Measurements from ENCODE around the gene PLET1.

- TF ChIP-seq, protein P1, sequence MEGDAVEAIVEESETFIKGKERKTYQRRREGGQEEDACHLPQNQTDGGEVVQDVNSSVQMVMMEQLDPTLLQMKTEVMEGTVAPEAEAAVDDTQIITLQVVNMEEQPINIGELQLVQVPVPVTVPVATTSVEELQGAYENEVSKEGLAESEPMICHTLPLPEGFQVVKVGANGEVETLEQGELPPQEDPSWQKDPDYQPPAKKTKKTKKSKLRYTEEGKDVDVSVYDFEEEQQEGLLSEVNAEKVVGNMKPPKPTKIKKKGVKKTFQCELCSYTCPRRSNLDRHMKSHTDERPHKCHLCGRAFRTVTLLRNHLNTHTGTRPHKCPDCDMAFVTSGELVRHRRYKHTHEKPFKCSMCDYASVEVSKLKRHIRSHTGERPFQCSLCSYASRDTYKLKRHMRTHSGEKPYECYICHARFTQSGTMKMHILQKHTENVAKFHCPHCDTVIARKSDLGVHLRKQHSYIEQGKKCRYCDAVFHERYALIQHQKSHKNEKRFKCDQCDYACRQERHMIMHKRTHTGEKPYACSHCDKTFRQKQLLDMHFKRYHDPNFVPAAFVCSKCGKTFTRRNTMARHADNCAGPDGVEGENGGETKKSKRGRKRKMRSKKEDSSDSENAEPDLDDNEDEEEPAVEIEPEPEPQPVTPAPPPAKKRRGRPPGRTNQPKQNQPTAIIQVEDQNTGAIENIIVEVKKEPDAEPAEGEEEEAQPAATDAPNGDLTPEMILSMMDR (IDR thresholded peaks at IDR 0.05 in 2 of 3, conservative IDR thresholded peaks at IDR 0.05 in 1 of 3; ENCODE audit: borderline replicate concordance in 1 of 3, insufficient read depth in 1 of 3, low read depth in 2 of 3, low read length in 2 of 3) = no peak
- no peak for TF ChIP-seq TCF7L2 (IDR thresholded peaks at IDR 0.05; ENCODE audit: borderline replicate concordance, extremely low read depth, insufficient read depth, insufficient read length)
- TF ChIP-seq POLR2A (IDR thresholded peaks at IDR 0.05; ENCODE audit: borderline replicate concordance, extremely low read depth, insufficient read depth, insufficient read length) = no peak
- TF ChIP-seq ATF3 (IDR thresholded peaks at IDR 0.05) = no peak
- no peak for TF ChIP-seq POLR2AphosphoS5 (IDR thresholded peaks at IDR 0.05; ENCODE audit: low read depth, low read length)
- TF ChIP-seq ZFX (IDR thresholded peaks at IDR 0.05) = no peak
- TF ChIP-seq RAD21 (IDR thresholded peaks at IDR 0.05; ENCODE audit: low read depth) = no peak
- no peak for TF ChIP-seq EZH2 (IDR thresholded peaks at IDR 0.05)
- no peak for TF ChIP-seq FOSL1 (IDR thresholded peaks at IDR 0.05; ENCODE audit: low read depth)
- no peak for TF ChIP-seq SIN3A (IDR thresholded peaks at IDR 0.05; ENCODE audit: low read depth)
- TF ChIP-seq ELF1 (IDR thresholded peaks at IDR 0.05; ENCODE audit: borderline replicate concordance, low read depth) = no peak
- no peak for TF ChIP-seq ZNF274 (IDR thresholded peaks at IDR 0.05; ENCODE audit: low read depth, low read length)
- TF ChIP-seq, protein P2, sequence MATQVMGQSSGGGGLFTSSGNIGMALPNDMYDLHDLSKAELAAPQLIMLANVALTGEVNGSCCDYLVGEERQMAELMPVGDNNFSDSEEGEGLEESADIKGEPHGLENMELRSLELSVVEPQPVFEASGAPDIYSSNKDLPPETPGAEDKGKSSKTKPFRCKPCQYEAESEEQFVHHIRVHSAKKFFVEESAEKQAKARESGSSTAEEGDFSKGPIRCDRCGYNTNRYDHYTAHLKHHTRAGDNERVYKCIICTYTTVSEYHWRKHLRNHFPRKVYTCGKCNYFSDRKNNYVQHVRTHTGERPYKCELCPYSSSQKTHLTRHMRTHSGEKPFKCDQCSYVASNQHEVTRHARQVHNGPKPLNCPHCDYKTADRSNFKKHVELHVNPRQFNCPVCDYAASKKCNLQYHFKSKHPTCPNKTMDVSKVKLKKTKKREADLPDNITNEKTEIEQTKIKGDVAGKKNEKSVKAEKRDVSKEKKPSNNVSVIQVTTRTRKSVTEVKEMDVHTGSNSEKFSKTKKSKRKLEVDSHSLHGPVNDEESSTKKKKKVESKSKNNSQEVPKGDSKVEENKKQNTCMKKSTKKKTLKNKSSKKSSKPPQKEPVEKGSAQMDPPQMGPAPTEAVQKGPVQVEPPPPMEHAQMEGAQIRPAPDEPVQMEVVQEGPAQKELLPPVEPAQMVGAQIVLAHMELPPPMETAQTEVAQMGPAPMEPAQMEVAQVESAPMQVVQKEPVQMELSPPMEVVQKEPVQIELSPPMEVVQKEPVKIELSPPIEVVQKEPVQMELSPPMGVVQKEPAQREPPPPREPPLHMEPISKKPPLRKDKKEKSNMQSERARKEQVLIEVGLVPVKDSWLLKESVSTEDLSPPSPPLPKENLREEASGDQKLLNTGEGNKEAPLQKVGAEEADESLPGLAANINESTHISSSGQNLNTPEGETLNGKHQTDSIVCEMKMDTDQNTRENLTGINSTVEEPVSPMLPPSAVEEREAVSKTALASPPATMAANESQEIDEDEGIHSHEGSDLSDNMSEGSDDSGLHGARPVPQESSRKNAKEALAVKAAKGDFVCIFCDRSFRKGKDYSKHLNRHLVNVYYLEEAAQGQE (IDR thresholded peaks at IDR 0.05; ENCODE audit: low read depth) = no peak
Observed at GRCh38 chr11:112249871-112250610, 10.6 kb downstream of the PLET1 start.

Data from HCT116 (cell line).